Mesenchymal stem cell (in vitro differentiated cells and primary cell): ENCODE measurements around the gene HPSE2.
A peak's percentile ranks its signal among the peaks of the same experiment; 100 is the strongest.
"Not testable (repeated sequence)": the region's sequence is repeated elsewhere in the genome, so short reads cannot be mapped to it uniquely, and the experiment has no call there.

ENCODE experiments used
- DNase-seq: peaks from one replicate; pipeline ENCODE4 v3.0.0-alpha.2; 2013
- H2AFZ ChIP-seq: one replicate; pipeline ENCODE4 v1.6.1; 2013; ENCODE audit warnings: low read depth, mild to moderate bottlenecking, control low read depth, inconsistent platforms, low read length, moderate library complexity
- H2AK5ac ChIP-seq: 2 replicates; pipeline ENCODE4 v1.6.1; 2013; ENCODE audit warnings: low read length, moderate library complexity, mild to moderate bottlenecking, inconsistent platforms; ENCODE audit not compliant: severe bottlenecking
- H2BK120ac ChIP-seq: one replicate; pipeline ENCODE4 v1.6.1; 2013; ENCODE audit warnings: low read depth, mild to moderate bottlenecking, inconsistent platforms, low read length, moderate library complexity
- H2BK12ac ChIP-seq, 2 experiments: one replicate each; pipeline ENCODE4 v1.6.1; 2013; ENCODE audit warnings: inconsistent platforms in 2 of 2, low read length in 2 of 2, mild to moderate bottlenecking in 2 of 2, moderate library complexity in 2 of 2, control low read depth in 1 of 2
- H2BK15ac ChIP-seq: one replicate; pipeline ENCODE4 v1.6.1; 2013; ENCODE audit warnings: mild to moderate bottlenecking, low read depth, inconsistent platforms; ENCODE audit not compliant: poor library complexity, severe bottlenecking
- H2BK5ac ChIP-seq: 2 replicates; pipeline ENCODE4 v1.6.1; 2013; ENCODE audit warnings: low read depth, mild to moderate bottlenecking, low read length, control low read depth, inconsistent platforms; ENCODE audit not compliant: poor library complexity, severe bottlenecking
- H3K14ac ChIP-seq, 2 experiments: one replicate each; pipeline ENCODE4 v1.6.1; 2013; ENCODE audit warnings: inconsistent platforms in 2 of 2, low read length in 2 of 2, control low read depth in 1 of 2, mild to moderate bottlenecking in 1 of 2, moderate library complexity in 1 of 2
- H3K18ac ChIP-seq, 2 experiments: one replicate each; pipeline ENCODE4 v1.6.1; 2013; ENCODE audit warnings: inconsistent platforms in 2 of 2, low read length in 2 of 2, control low read depth in 1 of 2, low read depth in 1 of 2, mild to moderate bottlenecking in 1 of 2
- H3K23ac ChIP-seq, 2 experiments: one replicate each; pipeline ENCODE4 v1.6.1; 2013; ENCODE audit warnings: inconsistent platforms in 2 of 2, low read length in 2 of 2, mild to moderate bottlenecking in 2 of 2, moderate library complexity in 2 of 2, control low read depth in 1 of 2
- H3K27ac ChIP-seq: 2 replicates; pipeline ENCODE4 v1.5.1; 2013; ENCODE audit warnings: mild to moderate bottlenecking, moderate library complexity, low read length, control low read depth, inconsistent platforms; ENCODE audit not compliant: poor library complexity, severe bottlenecking
- H3K27me3 ChIP-seq, 2 experiments: 2 replicates each; pipeline versions ENCODE4 v1.6.1 to v1.7.0; 2013; ENCODE audit warnings: low read length in 2 of 2, mild to moderate bottlenecking in 2 of 2, moderate library complexity in 2 of 2, control low read depth in 1 of 2, inconsistent platforms in 1 of 2; ENCODE audit not compliant: control insufficient read depth in 1 of 2, insufficient read depth in 1 of 2
- H3K36me3 ChIP-seq, 2 experiments: 2 replicates each; pipeline versions ENCODE4 v1.6.1 to v1.7.0; 2013; ENCODE audit warnings: low read length in 2 of 2, control low read depth in 1 of 2, inconsistent platforms in 1 of 2, low read depth in 1 of 2, mild to moderate bottlenecking in 1 of 2; ENCODE audit not compliant: insufficient read depth in 2 of 2, control insufficient read depth in 1 of 2
- H3K4ac ChIP-seq, 2 experiments: one replicate each; pipeline ENCODE4 v1.6.1; 2013; ENCODE audit warnings: inconsistent platforms in 2 of 2, low read length in 2 of 2, mild to moderate bottlenecking in 2 of 2, moderate library complexity in 2 of 2, control low read depth in 1 of 2, low read depth in 1 of 2
- H3K4me1 ChIP-seq: 2 replicates; pipeline ENCODE4 v1.6.1; 2013; ENCODE audit warnings: low read depth, low read length, control low read depth; ENCODE audit not compliant: control insufficient read depth, insufficient read depth
- H3K4me2 ChIP-seq: 2 replicates; pipeline ENCODE4 v1.6.1; 2013; ENCODE audit warnings: low read length, mild to moderate bottlenecking, inconsistent platforms; ENCODE audit not compliant: poor library complexity, severe bottlenecking
- H3K4me3 ChIP-seq, 2 experiments: 2 replicates each; pipeline versions ENCODE4 v1.5.1 to v1.7.0; 2013; ENCODE audit warnings: low read length in 2 of 2, mild to moderate bottlenecking in 2 of 2, control low read depth in 1 of 2, low read depth in 1 of 2; ENCODE audit not compliant: insufficient read depth in 1 of 2
- H3K79me1 ChIP-seq: replicated peaks from 2 replicates; pipeline ENCODE4 v1.6.1; 2013; ENCODE audit warnings: mild to moderate bottlenecking, control low read depth, low read length, inconsistent platforms; ENCODE audit not compliant: poor library complexity, severe bottlenecking
- H3K9ac ChIP-seq: 2 replicates; pipeline ENCODE4 v1.7.0; 2013; ENCODE audit warnings: mild to moderate bottlenecking, low read length, moderate library complexity
- H3K9me3 ChIP-seq: 2 replicates; pipeline ENCODE4 v1.7.0; 2013; ENCODE audit warnings: mild to moderate bottlenecking, low read length; ENCODE audit not compliant: control insufficient read depth
- H4K8ac ChIP-seq: one replicate; pipeline ENCODE4 v1.6.1; 2013; ENCODE audit warnings: inconsistent platforms, mild to moderate bottlenecking, low read length, moderate library complexity
- H4K91ac ChIP-seq: one replicate; pipeline ENCODE4 v1.6.1; 2013; ENCODE audit warnings: mild to moderate bottlenecking, low read length, inconsistent platforms
- WGBS: methylation state at CpG from one replicate; pipeline ENCODE4 v1.1.7; 2013; ENCODE audit warnings: mixed read lengths; 5-methylcytosine and 5-hydroxymethylcytosine counted together

The HPSE2 gene

GRCh38 chr10:98983751-98984150 is 251.9 kb downstream of the HPSE2 start:
- H2BK5ac ChIP-seq, DNase-seq: not testable (repeated sequence)

GRCh38 chr10:98980353-98980752 is 255.3 kb downstream of the HPSE2 start:
- H2BK120ac ChIP-seq = no peak overlapping the region
- no peaks in the 10 kb centered on the region for H3K36me3 ChIP-seq
- no peaks in the 10 kb centered on the region for H3K79me1 ChIP-seq
- H3K4me2 ChIP-seq = no peak overlapping the region
- H2BK15ac ChIP-seq = no peak overlapping the region
- H3K9me3 ChIP-seq = peaks cover 4% of the 10 kb centered on the region
- H3K4me1 ChIP-seq = no peaks in the 10 kb centered on the region
- WGBS = 74% methylated on average over 5 of the region's 5 CpGs
- H4K91ac ChIP-seq = no peak overlapping the region
- H3K27me3 ChIP-seq = no peaks in the 10 kb centered on the region
- no peak overlapping the region for H3K4me3 ChIP-seq
- H3K23ac ChIP-seq = no peak overlapping the region
- no peak overlapping the region for H3K9ac ChIP-seq
- no peak for DNase-seq
- no peak overlapping the region for H2BK12ac ChIP-seq
- H3K18ac ChIP-seq = no peak overlapping the region
- H4K8ac ChIP-seq = no peak overlapping the region
- no peak overlapping the region for H2AFZ ChIP-seq
- H3K14ac ChIP-seq = no peak overlapping the region
- no peak overlapping the region for H2AK5ac ChIP-seq
- no peak overlapping the region for H3K4ac ChIP-seq
- no peak overlapping the region for H3K27ac ChIP-seq
- H2BK5ac ChIP-seq = no peak overlapping the region

More at GRCh38 chr10:98983751-98984150, 251.9 kb downstream of the HPSE2 start:
- not testable (repeated sequence) for H3K14ac ChIP-seq, H3K23ac ChIP-seq, H2BK15ac ChIP-seq, H3K9ac ChIP-seq, H3K27ac ChIP-seq, H2AK5ac ChIP-seq, H2BK12ac ChIP-seq, H3K18ac ChIP-seq, H3K36me3 ChIP-seq, H3K9me3 ChIP-seq, H4K8ac ChIP-seq, H3K4ac ChIP-seq, H3K4me2 ChIP-seq, H3K4me3 ChIP-seq, H2BK120ac ChIP-seq, H3K27me3 ChIP-seq, H2AFZ ChIP-seq, H3K79me1 ChIP-seq, H3K4me1 ChIP-seq, H4K91ac ChIP-seq
- 91% methylated on average over 9 of the region's 9 CpGs for WGBS

DNA sequence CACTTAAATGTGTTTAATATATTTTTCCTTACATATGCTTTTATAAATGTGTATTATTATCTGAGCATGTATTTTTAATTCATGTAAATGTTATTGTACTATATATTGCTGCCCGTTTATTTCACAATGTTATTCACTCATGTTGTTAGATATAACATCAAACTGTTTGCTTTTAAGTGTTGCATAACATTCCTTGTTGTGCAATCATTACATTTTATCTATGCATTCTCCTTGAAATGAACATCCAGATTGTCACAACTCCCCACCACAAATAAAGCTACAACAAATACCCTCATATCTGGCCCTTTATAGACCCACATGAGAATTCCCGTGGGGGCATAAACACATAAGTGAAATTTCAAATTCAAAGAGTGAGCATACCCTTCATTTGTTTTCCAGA is 264.2 kb downstream of the HPSE2 start:
- no peak overlapping the region for H2BK15ac ChIP-seq
- no peaks in the 10 kb centered on the region for H3K27me3 ChIP-seq
- H3K23ac ChIP-seq = no peak overlapping the region
- H3K18ac ChIP-seq = no peak overlapping the region
- H3K14ac ChIP-seq = no peak overlapping the region
- H3K9me3 ChIP-seq = no peaks in the 10 kb centered on the region
- H3K4me3 ChIP-seq = no peak overlapping the region
- H3K36me3 ChIP-seq = no peaks in the 10 kb centered on the region
- no peak overlapping the region for H3K4ac ChIP-seq
- H3K9ac ChIP-seq = no peak overlapping the region
- WGBS = 94% methylated on average over 1 of the region's 2 CpGs
- no peak overlapping the region for H2AK5ac ChIP-seq
- no peak overlapping the region for H4K91ac ChIP-seq
- no peaks in the 10 kb centered on the region for H3K79me1 ChIP-seq
- no peak overlapping the region for H2BK5ac ChIP-seq
- H3K4me2 ChIP-seq = no peak overlapping the region
- peak; percentile 55 for DNase-seq
- H2AFZ ChIP-seq = no peak overlapping the region
- H2BK12ac ChIP-seq = no peak overlapping the region
- H4K8ac ChIP-seq = no peak overlapping the region
- H3K4me1 ChIP-seq = no peaks in the 10 kb centered on the region
- H3K27ac ChIP-seq = no peak overlapping the region
- no peak overlapping the region for H2BK120ac ChIP-seq

DNA sequence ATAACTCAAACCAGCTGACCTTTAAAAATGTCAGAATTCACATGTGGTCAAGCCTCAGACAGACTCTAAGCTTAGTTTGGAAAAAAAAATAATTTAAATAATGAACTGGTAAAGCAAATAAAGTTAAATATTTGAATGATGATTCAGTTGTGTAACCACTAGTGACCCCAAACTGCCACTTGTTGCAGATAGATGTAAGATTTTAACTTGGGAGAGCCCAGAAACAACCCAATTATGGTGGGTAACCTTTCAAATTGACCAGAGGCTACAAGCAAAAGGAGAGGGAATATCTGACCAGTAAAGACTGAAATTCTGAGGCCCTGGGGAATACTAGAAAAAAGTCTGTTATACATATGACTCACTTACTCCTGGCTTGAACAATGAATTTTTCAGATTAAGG is 268.1 kb downstream of the HPSE2 start:
- Histone ChIP-seq H3K27ac (no peak overlapping the region), H2BK12ac (no peak overlapping the region), H2BK5ac (no peak overlapping the region), H2BK15ac (no peak overlapping the region), H2AFZ (no peak overlapping the region), H4K91ac (no peak overlapping the region), H3K14ac (no peak overlapping the region), H3K36me3 (no peaks in the 10 kb centered on the region), H2BK120ac (no peak overlapping the region), H3K27me3 (no peaks in the 10 kb centered on the region), H3K23ac (no peak overlapping the region), H3K4me2 (no peak overlapping the region), H3K18ac (no peak overlapping the region), H3K79me1 (no peaks in the 10 kb centered on the region), H3K4ac (no peak overlapping the region), H3K9me3 (no peaks in the 10 kb centered on the region), H3K4me1 (no peaks in the 10 kb centered on the region), H3K9ac (no peak overlapping the region), H2AK5ac (no peak overlapping the region), H3K4me3 (no peak overlapping the region), H4K8ac (no peak overlapping the region)
- DNase-seq = peak; percentile 66
